Heart right ventricle (tissue), 16 donors: ENCODE results near the gene SUMF1. TPM values are rescaled to one million over a fixed set of nuclear protein-coding genes. Genes with fewer than 3 reads are reported as not detected.

ENCODE experiments used
- ATAC-seq, 8 donors: fragments of 200-7000 bp; cut with Tn5 transposase; one replicate each; pipeline ENCODE4 v1.9.1; 2020; ENCODE audit warnings: mild to moderate bottlenecking in 8 of 8, moderate library complexity in 8 of 8, moderate number of reproducible peaks in 1 of 8
- DNase-seq, 2 donors: peaks; one replicate each; pipeline ENCODE4 v3.0.0-alpha.2; 2020
- H3K27ac ChIP-seq, 10 donors: fragments of 200-600 bp; sonication (generic) in 2 of 10; one replicate each; pipeline versions ENCODE4 v1.5.0 to v1.8.0; 2020 to 2022; ENCODE audit warnings: mild to moderate bottlenecking in 3 of 10
- H3K27me3 ChIP-seq, 7 donors: fragments of 200-600 bp; one replicate each; pipeline ENCODE4 v1.8.0; 2021 to 2022; ENCODE audit warnings: mild to moderate bottlenecking in 2 of 7
- H3K36me3 ChIP-seq, 9 donors: fragments of 200-600 bp; sonication (generic) in 1 of 9; one replicate each; pipeline versions ENCODE4 v1.5.0 to v1.8.0; 2020 to 2022; ENCODE audit warnings: mild to moderate bottlenecking in 2 of 9
- H3K4me1 ChIP-seq, 9 donors: fragments of 200-600 bp; sonication (generic) in 1 of 9; one replicate each; pipeline versions ENCODE4 v1.5.0 to v1.8.0; 2020 to 2022; ENCODE audit warnings: mild to moderate bottlenecking in 4 of 9
- H3K4me3 ChIP-seq, 10 donors: fragments of 200-600 bp; sonication (generic) in 2 of 10; one replicate each; pipeline versions ENCODE4 v1.5.0 to v1.8.0; 2020 to 2022; ENCODE audit warnings: mild to moderate bottlenecking in 7 of 10, moderate library complexity in 2 of 10
- H3K9me3 ChIP-seq, 11 donors: fragments of 200-600 bp in 10 of 11; sonication (generic) in 2 of 11; one replicate each; pipeline versions ENCODE4 v1.5.0 to v1.8.0; 2013 to 2022; ENCODE audit warnings: mild to moderate bottlenecking in 2 of 11, control low read depth in 1 of 11, moderate library complexity in 1 of 11
- CTCF ChIP-seq, 9 donors: fragments of 200-600 bp; sonication (generic) in 2 of 9; IDR thresholded peaks; one replicate each; pipeline versions ENCODE4 v1.5.0 to v1.8.0; 2021 to 2022; ENCODE audit warnings: antibody characterized with exemption in 9 of 9, mild to moderate bottlenecking in 5 of 9, moderate library complexity in 1 of 9
- WGBS, 2 donors: extraction: QIAGEN DNeasy Blood & Tissue Kit; methylation state at CpG; one replicate each; pipeline ENCODE4 v1.1.7; 2013; ENCODE audit warnings: inconsistent platforms in 1 of 2; 5-methylcytosine and 5-hydroxymethylcytosine counted together
- intact Hi-C, 10 donors: fragments of 100-400 bp; cut with DNase I; formaldehyde crosslinking; loops; one replicate each; pipeline versions ENCODE4 v1.11.1 to v1.14.2; 2022
- polyA plus RNA-seq, 2 donors: library from polyadenylated mRNA; stranded (reverse); fragments of 200-250 nt; gene quantifications; one replicate each; pipeline ENCODE4 v1.2.3, GENCODE V29; 2013
- total RNA-seq, 10 donors: library from RNA; stranded (reverse); fragmentation: NEBNext Ultra II Directional in 3 of 10; extraction: Animal tissue kit (Norgen Biotek cat#: 25700) in 3 of 10; gene quantifications; one replicate each; pipeline versions ENCODE4 v1.2.1 to v1.2.4, GENCODE V29; 2021 to 2023
- donor health status: Arrhythmogenic right ventricular cardiomyopathy.
- donor health status: ischemic (EF 13 %, LVEDD 7.1; RV severe dilation, severe dysfunction).
- donor health status: healthy with polysubstance abuse.
- donor health status: DM: no; HTN: yes; CAD: no.
- donor health status: DM: no; HTN: no; CAD: no.
- donor health status: ischemic (EF 25% LVEDD 6.9; RV normal size, moderate dysfunction).
- donor health status: ischemic (EF 25% LVEDD 5.7; RV mildly dilated, moderate dysfunction).
- donor health status: healthy.
- donor health status: DM: yes; HTN: yes; CAD: no.
- donor health status: Ischemic cardiomyopathy.
- donor health status: ischemic (EF 35%, LVEDD 5.7; RV mildly dilated, moderate dysfunction).
- donor health status: nonischemic (EF 11% LVEDD 7.7; RV severe dilation, severe dysfunction).
- donor health status: DM: yes; HTN: yes; CAD: no.
- donor health status: PGD.
- donor health status: ischemic (EF 29% LVEDD 5.4; RV normal size, mild dysfunction).
- donor health status: nonischemic (EF 23%, LVEDD 6.1; RV moderate dilation, normal function).

The SUMF1 gene
- total and polyA plus RNA-seq, 12 donors = 3.7 to 15.1 (median 8.9) TPM

GRCh38 chr3:4512895-4513616, 46.0 kb upstream of the SUMF1 start:
- TF ChIP-seq CTCF (IDR thresholded peaks at IDR 0.05) = no peak
- Histone ChIP-seq H3K27me3 (no peaks in the 10 kb centered on the region), H3K27ac (peak overlapping the region in 8 of 10 donors; percentile 8 to 73 (median 34)), H3K4me1 (peaks cover 15 to 65% (median 49%) of the 10 kb centered on the region in 9 donors), H3K4me3 (no peak overlapping the region), H3K36me3 (peaks cover 0 to 4% (median 0%) of the 10 kb centered on the region in 9 donors), H3K9me3 (no peaks in the 10 kb centered on the region)
- 41 to 43% methylated on average over 15 of the region's 15 CpGs for WGBS, 2 donors
- ATAC-seq = peak; percentile 64 to 73 (median 69)
- peak in 1 of 2 donors; percentile 30 for DNase-seq
- intact Hi-C loops = no loop called here

GRCh38 chr3:4511491-4512262, 44.6 kb upstream of the SUMF1 start:
- intact Hi-C loops = no loop called here
- no peak overlapping the region for H3K4me3 ChIP-seq
- H3K36me3 ChIP-seq = peaks cover 0 to 4% (median 0%) of the 10 kb centered on the region in 9 donors
- TF ChIP-seq CTCF (IDR thresholded peaks at IDR 0.05) = no peak
- DNase-seq (no peak), ATAC-seq (no peak)
- H3K4me1 ChIP-seq = peaks cover 7 to 65% (median 48%) of the 10 kb centered on the region in 9 donors
- no peak overlapping the region for H3K27ac ChIP-seq
- H3K9me3 ChIP-seq = no peaks in the 10 kb centered on the region
- WGBS, 2 donors = 78 to 87% methylated on average over 7 of the region's 7 CpGs
- H3K27me3 ChIP-seq = no peaks in the 10 kb centered on the region

GRCh38 chr3:4509983-4510755, 43.1 kb upstream of the SUMF1 start:
- DNase-seq (no peak), ATAC-seq (no peak)
- peaks cover 3 to 64% (median 37%) of the 10 kb centered on the region in 9 donors for H3K4me1 ChIP-seq
- intact Hi-C loops = loop anchor here in 1 of 10 donors (10.0 kb wide), 1 partner anchor 75 kb away; no protein-coding TSS in a partner anchor
- no peak overlapping the region for H3K27ac ChIP-seq
- H3K4me3 ChIP-seq = no peak overlapping the region
- no peak for TF ChIP-seq CTCF (IDR thresholded peaks at IDR 0.05)
- H3K9me3 ChIP-seq = no peaks in the 10 kb centered on the region
- no peaks in the 10 kb centered on the region for H3K27me3 ChIP-seq
- 85 to 90% methylated on average over 5 of the region's 5 CpGs for WGBS, 2 donors
- H3K36me3 ChIP-seq = peaks cover 0 to 4% (median 0%) of the 10 kb centered on the region in 9 donors

GRCh38 chr3:4509043-4509442, 42.0 kb upstream of the SUMF1 start:
- ATAC-seq (no peak), DNase-seq (no peak)
- Histone ChIP-seq H3K36me3 (peaks cover 0 to 4% (median 0%) of the 10 kb centered on the region in 9 donors), H3K9me3 (no peaks in the 10 kb centered on the region), H3K27ac (no peak overlapping the region), H3K4me1 (peaks cover 5 to 64% (median 36%) of the 10 kb centered on the region in 9 donors), H3K4me3 (no peak overlapping the region), H3K27me3 (no peaks in the 10 kb centered on the region)
- TF ChIP-seq CTCF (IDR thresholded peaks at IDR 0.05) = no peak
- intact Hi-C loops = loop anchor here in 1 of 10 donors (10.0 kb wide), 1 partner anchor 76 kb away; no protein-coding TSS in a partner anchor
